Transverse colon (tissue), 4 donors: ENCODE results near the gene SMIM3.

Experiments
- CTCF ChIP-seq, 5 experiments: fragments of 200-600 bp in 3 of 5; fragments of 450-650 bp in 2 of 5; sonication (generic) in 3 of 5; IDR thresholded peaks; 1 replicate in 2 of 5; 2 replicates in 3 of 5; pipeline ENCODE4 v1.5.1; 2016 to 2017; ENCODE audit warnings: antibody characterized with exemption in 5 of 5, inconsistent platforms in 3 of 5, mild to moderate bottlenecking in 2 of 5, moderate library complexity in 1 of 5
- POLR2AphosphoS5 ChIP-seq, 3 donors: sonication (generic); formaldehyde crosslinking; IDR thresholded peaks; one replicate each; pipeline ENCODE4 v1.6.1; 2016; ENCODE audit warnings: antibody characterized with exemption in 3 of 3

DNA sequence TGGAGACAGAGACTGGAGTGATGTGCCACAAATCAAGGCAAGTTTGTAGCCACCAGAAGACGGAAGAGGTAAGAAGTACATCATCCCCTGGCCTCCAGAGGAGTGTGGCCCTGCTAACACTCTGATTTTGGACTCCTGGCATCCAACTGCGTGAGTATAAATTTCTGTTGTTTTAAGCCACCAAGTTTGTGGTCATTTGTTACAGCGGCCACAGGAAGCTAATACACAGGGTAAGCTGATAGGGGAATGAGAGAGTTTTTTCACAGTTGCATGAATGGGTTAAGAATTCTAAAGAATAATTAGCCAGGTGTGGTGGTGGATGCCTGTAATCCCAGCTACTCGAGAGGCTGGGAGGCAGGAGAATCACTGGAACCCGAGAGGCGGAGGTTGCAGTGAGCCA, 25.8 kb downstream of the SMIM3 start:
- TF ChIP-seq CTCF (IDR thresholded peaks at IDR 0.05) (no peak), POLR2AphosphoS5 (IDR thresholded peaks at IDR 0.05) (no peak)
